HUES64 (cell line): ENCODE measurements around the gene MAPKAPK3.

Source experiments
- H3K27ac ChIP-seq: 2 replicates; pipeline ENCODE4 v1.7.0; 2013; ENCODE audit warnings: low read depth, low read length, inconsistent platforms
- H3K27me3 ChIP-seq: 2 replicates; pipeline ENCODE4 v1.6.1; 2013; ENCODE audit warnings: mild to moderate bottlenecking, low read length; ENCODE audit not compliant: insufficient read depth
- H3K36me3 ChIP-seq: 2 replicates; pipeline ENCODE4 v1.6.1; 2013; ENCODE audit warnings: mild to moderate bottlenecking, low read length; ENCODE audit not compliant: insufficient read depth
- H3K4me1 ChIP-seq: 2 replicates; pipeline ENCODE4 v1.6.1; 2013; ENCODE audit warnings: mild to moderate bottlenecking, low read length, moderate library complexity; ENCODE audit not compliant: insufficient read depth
- H3K4me3 ChIP-seq: 2 replicates; pipeline ENCODE4 v1.5.1; 2013; ENCODE audit warnings: mild to moderate bottlenecking, low read length, moderate library complexity
- H3K9ac ChIP-seq: 2 replicates; pipeline ENCODE4 v1.6.1; 2013; ENCODE audit warnings: mild to moderate bottlenecking, low read depth, low read length
- H3K9me3 ChIP-seq: 2 replicates; pipeline ENCODE4 v1.6.1; 2013; ENCODE audit warnings: low read depth, low read length; ENCODE audit not compliant: insufficient read depth
- WGBS: fragments of 150-250, 120-280 bp; methylation state at CpG from one replicate; pipeline ENCODE4 v1.1.7; 2013; ENCODE audit warnings: missing lambda C conversion rate; 5-methylcytosine and 5-hydroxymethylcytosine counted together

The MAPKAPK3 gene

GRCh38 chr3:50575372-50575771 lies 41.6 kb upstream of the MAPKAPK3 start:
- Histone ChIP-seq H3K36me3 (peaks cover 13% of the 10 kb centered on the region; the same call in 1 of the 2 replicates), H3K4me1 (0 out of 2 replicates have a peak, but pooled peaks cover under 1% of the 10 kb centered on the region), H3K4me3 (no peak overlapping the region), H3K9me3 (no peaks in the 10 kb centered on the region), H3K27ac (no peak overlapping the region), H3K9ac (no peak overlapping the region), H3K27me3 (no peaks in the 10 kb centered on the region)
- 93% methylated on average over 6 of the region's 6 CpGs for WGBS

GRCh38 chr3:50577348-50577747 lies 39.6 kb upstream of the MAPKAPK3 start:
- H3K36me3 ChIP-seq = peaks cover 13% of the 10 kb centered on the region; the same call in 1 of the 2 replicates

GRCh38 chr3:50580683-50581458 lies 36.1 kb upstream of the MAPKAPK3 start:
- 89% methylated on average over 9 of the region's 9 CpGs for WGBS
- H3K9me3 ChIP-seq = no peaks in the 10 kb centered on the region
- H3K36me3 ChIP-seq = peaks cover 15% of the 10 kb centered on the region; the same call in 1 of the 2 replicates
- no peaks in the 10 kb centered on the region for H3K4me1 ChIP-seq
- H3K4me3 ChIP-seq = no peak overlapping the region
- no peak overlapping the region for H3K9ac ChIP-seq
- no peak overlapping the region for H3K27ac ChIP-seq
- H3K27me3 ChIP-seq = no peaks in the 10 kb centered on the region

More at GRCh38 chr3:50577348-50577747, 39.6 kb upstream of the MAPKAPK3 start:
- H3K27ac ChIP-seq = no peak overlapping the region
- 93% methylated on average over 2 of the region's 2 CpGs for WGBS
- no peaks in the 10 kb centered on the region for H3K9me3 ChIP-seq
- no peak overlapping the region for H3K9ac ChIP-seq
- no peaks in the 10 kb centered on the region for H3K27me3 ChIP-seq
- H3K4me1 ChIP-seq = no peaks in the 10 kb centered on the region
- no peak overlapping the region for H3K4me3 ChIP-seq

- Histone ChIP-seq H3K9me3 (no peaks in the 10 kb centered on the region), H3K9ac (no peak overlapping the region), H3K4me1 (no peaks in the 10 kb centered on the region), H3K4me3 (no peak overlapping the region), H3K27me3 (no peaks in the 10 kb centered on the region), H3K27ac (no peak overlapping the region), H3K36me3 (peaks cover 15% of the 10 kb centered on the region; the same call in 1 of the 2 replicates)
- 93% methylated on average over 2 of the region's 2 CpGs for WGBS
Measured at GRCh38 chr3:50581459-50581842, 35.5 kb upstream of the MAPKAPK3 start.

GRCh38 chr3:50582083-50582482 lies 34.9 kb upstream of the MAPKAPK3 start:
- WGBS = 81% methylated on average over 9 of the region's 9 CpGs
- H3K27me3 ChIP-seq = no peaks in the 10 kb centered on the region
- no peak overlapping the region for H3K4me3 ChIP-seq
- no peaks in the 10 kb centered on the region for H3K9me3 ChIP-seq
- H3K27ac ChIP-seq = no peak overlapping the region
- peaks cover 15% of the 10 kb centered on the region; the same call in 1 of the 2 replicates for H3K36me3 ChIP-seq
- no peak overlapping the region for H3K9ac ChIP-seq
- H3K4me1 ChIP-seq = no peaks in the 10 kb centered on the region

GRCh38 chr3:50583897-50584296 lies 33.1 kb upstream of the MAPKAPK3 start:
- Histone ChIP-seq H3K9ac (no peak overlapping the region), H3K9me3 (no peaks in the 10 kb centered on the region), H3K36me3 (peaks cover 8% of the 10 kb centered on the region; the same call in 1 of the 2 replicates), H3K4me3 (no peak overlapping the region), H3K4me1 (no peaks in the 10 kb centered on the region), H3K27ac (no peak overlapping the region), H3K27me3 (no peaks in the 10 kb centered on the region)
- WGBS = 94% methylated on average over 6 of the region's 6 CpGs

- 85% methylated on average over 2 of the region's 2 CpGs for WGBS
- Histone ChIP-seq H3K27me3 (no peaks in the 10 kb centered on the region), H3K9ac (no peak overlapping the region), H3K4me1 (no peaks in the 10 kb centered on the region), H3K4me3 (no peak overlapping the region), H3K9me3 (no peaks in the 10 kb centered on the region), H3K27ac (no peak overlapping the region), H3K36me3 (peaks cover 8% of the 10 kb centered on the region; the same call in 1 of the 2 replicates)
Measured at GRCh38 chr3:50584391-50584790, 32.6 kb upstream of the MAPKAPK3 start.

- Histone ChIP-seq H3K27ac (no peak overlapping the region), H3K27me3 (no peaks in the 10 kb centered on the region), H3K4me1 (no peaks in the 10 kb centered on the region), H3K9ac (no peak overlapping the region), H3K4me3 (no peak overlapping the region), H3K9me3 (no peaks in the 10 kb centered on the region), H3K36me3 (0 out of 2 replicates have a peak, but pooled peaks cover 2% of the 10 kb centered on the region)
- 88% methylated on average over 6 of the region's 6 CpGs for WGBS
Measured at GRCh38 chr3:50585919-50586762, 30.8 kb upstream of the MAPKAPK3 start.

GRCh38 chr3:50586763-50587070 lies 30.2 kb upstream of the MAPKAPK3 start:
- Histone ChIP-seq H3K27ac (no peak overlapping the region), H3K27me3 (no peaks in the 10 kb centered on the region), H3K9me3 (no peaks in the 10 kb centered on the region), H3K9ac (no peak overlapping the region), H3K4me1 (no peaks in the 10 kb centered on the region), H3K36me3 (0 out of 2 replicates have a peak, but pooled peaks cover 2% of the 10 kb centered on the region), H3K4me3 (no peak overlapping the region)
- 78% methylated on average over 3 of the region's 3 CpGs for WGBS

- Histone ChIP-seq H3K9ac (no peak overlapping the region), H3K9me3 (no peaks in the 10 kb centered on the region), H3K36me3 (0 out of 2 replicates have a peak, but pooled peaks cover 2% of the 10 kb centered on the region), H3K27me3 (no peaks in the 10 kb centered on the region), H3K27ac (no peak overlapping the region), H3K4me3 (no peak overlapping the region), H3K4me1 (no peaks in the 10 kb centered on the region)
- WGBS = 92% methylated on average over 6 of the region's 6 CpGs
Measured at GRCh38 chr3:50587373-50587772, 29.6 kb upstream of the MAPKAPK3 start.
